AG09319 (cell line): Measurements from ENCODE around the gene ZMIZ1.

Experiments
- DNase-seq: peaks from one replicate; pipeline ENCODE4 v3.0.0-alpha.2; 2010; ENCODE audit warnings: low read depth; ENCODE audit errors: extremely low read depth
- TF ChIP-seq, protein P1 (sequence below): IDR thresholded peaks from 2 replicates; pipeline ENCODE4 v1.5.1; 2011; ENCODE audit warnings: low read depth, mild to moderate bottlenecking, inconsistent platforms, low read length, moderate library complexity

The ZMIZ1 gene

DNA sequence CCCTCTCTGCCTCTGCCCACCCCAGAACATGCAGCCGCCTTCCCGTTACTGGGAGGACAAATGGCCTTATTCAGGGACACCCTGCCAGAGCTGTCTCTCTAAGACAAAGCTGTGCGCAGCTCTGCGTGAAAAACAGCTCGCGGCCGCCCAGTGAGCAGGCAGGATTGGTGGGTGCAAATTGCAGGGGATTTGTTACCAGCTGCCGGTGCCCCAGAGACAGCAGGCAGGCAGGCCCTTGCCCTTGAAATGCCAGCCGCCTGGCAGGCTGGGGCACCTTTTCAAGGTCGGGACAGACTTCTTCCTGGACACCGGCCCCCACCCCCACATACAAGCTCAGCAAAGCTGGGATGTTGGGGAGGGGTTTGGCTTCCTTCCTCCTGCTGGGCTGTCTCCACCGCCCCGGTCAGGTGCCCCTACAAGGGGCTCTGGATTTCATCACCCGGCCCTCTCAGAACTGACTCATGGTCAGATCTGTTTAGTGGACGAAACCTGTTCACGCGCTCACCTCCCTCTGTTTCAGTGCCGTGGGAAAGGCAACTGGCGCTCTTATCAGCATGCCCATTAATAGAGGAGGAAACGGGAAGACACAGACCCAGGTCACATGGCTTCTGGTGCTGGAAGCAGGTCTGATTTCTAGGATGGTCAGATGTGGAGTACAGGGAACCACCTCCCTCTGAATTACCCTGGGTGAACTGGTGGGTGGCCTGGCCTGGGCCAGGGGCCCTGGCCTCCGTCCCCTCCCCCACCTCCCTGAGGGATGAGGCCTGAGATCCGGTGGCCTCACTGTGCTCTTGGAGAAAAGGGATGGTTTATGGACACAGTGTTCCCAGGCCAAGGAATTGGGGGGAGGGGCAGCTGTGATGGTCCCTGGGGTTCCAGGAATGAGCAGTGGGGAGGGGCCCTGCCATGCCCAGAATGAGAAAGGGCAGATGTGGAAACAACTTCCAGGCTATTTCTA is 154.6 kb downstream of the ZMIZ1 start:
- DNase-seq: no peak
- TF ChIP-seq, protein P1, sequence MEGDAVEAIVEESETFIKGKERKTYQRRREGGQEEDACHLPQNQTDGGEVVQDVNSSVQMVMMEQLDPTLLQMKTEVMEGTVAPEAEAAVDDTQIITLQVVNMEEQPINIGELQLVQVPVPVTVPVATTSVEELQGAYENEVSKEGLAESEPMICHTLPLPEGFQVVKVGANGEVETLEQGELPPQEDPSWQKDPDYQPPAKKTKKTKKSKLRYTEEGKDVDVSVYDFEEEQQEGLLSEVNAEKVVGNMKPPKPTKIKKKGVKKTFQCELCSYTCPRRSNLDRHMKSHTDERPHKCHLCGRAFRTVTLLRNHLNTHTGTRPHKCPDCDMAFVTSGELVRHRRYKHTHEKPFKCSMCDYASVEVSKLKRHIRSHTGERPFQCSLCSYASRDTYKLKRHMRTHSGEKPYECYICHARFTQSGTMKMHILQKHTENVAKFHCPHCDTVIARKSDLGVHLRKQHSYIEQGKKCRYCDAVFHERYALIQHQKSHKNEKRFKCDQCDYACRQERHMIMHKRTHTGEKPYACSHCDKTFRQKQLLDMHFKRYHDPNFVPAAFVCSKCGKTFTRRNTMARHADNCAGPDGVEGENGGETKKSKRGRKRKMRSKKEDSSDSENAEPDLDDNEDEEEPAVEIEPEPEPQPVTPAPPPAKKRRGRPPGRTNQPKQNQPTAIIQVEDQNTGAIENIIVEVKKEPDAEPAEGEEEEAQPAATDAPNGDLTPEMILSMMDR: no peak

DNA sequence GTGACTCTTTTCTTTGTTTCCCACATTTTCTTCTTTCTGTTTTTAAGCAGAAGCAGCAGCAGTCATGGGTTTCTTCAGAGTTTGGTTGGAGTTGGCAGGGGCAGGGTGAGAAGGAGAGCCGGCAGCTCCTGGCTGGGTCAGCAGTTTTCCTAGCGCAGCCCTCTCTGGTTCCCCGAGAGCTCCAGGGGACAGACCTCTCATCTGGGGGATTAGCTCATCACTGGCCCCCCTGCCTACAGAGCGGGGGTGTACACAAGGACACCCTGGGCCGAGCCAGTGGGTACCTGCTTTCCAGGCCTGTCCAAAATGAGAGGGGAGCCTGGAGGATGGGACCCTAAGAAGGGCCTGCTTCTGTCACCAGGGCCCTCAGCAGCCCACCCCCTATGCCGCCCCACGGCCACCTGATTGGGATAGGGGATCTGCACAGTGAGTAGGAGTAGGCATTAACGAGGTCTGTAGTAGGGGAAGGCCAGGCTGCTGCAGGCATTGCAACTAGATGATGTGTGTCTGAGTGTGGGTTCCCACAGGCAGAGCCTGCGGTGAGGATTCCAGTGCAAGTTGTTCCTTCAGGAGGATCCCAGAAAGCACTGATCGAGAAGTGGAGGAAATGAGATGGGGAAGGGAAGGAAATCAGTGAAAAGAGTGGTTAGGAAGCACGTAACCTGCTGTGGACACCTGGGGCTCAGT is 155.6 kb downstream of the ZMIZ1 start:
- no peak for DNase-seq
- TF ChIP-seq, protein P1: no peak

DNA sequence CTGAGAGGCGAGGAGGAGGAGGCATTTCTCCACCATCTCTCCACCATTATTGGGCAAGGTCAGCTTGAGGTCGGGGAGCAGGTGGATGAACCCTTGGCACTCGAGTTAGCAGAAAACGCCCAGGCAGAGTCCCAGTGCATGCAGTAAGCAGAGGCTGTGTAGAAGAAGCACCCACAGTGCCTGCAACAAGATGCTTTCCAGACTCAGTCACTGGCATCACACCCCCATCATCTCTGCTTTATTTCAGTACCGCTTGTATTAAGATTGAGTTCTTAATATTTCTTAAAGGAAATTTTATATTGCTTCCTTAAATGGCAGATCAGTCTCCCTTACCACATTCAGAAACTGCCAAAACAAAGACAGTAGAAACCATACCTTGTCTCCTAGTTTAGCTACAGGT is 156.2 kb downstream of the ZMIZ1 start:
- DNase-seq: no peak
- TF ChIP-seq, protein P1: no peak

DNA sequence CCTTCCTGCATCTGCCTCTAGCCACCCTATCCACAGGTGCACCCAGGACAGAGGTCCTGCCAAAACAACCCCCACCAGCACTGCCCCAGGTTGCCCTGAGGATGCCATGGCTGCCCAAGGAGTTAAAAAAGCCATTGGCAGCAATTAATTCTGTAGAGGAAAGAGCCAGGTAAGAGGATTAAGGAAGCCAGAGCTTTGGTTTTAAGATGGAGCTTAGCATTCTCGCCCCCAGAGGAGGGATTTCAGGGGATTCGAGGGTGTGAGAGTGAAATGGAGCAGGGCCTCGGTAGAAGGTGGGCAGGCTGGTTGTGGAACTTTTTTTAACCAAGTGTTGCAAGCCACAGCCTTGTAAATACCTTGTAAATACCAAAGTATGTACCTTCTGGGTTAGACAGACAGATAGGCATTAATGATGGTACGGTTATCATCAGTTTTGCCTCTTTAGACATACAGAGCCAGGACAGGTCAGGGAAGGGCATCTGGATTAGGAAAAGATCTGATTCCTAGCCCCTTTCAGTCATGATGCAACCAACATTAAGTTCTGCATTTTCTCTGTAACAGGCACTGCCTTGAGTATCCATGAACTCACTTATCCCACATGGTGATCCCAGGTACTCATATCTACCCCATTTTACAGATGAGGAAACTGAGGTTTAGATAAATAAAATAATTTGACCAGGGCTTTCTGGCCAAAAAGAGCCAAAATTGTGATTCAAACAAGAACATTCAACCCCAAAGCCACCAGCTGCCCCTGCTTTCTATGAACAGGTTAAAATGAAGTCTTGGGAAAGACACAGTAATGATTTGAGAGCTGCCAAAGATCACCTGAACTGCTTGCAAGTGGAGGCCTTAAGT is 157.9 kb downstream of the ZMIZ1 start:
- no peak for DNase-seq
- TF ChIP-seq, protein P1: no peak

DNA sequence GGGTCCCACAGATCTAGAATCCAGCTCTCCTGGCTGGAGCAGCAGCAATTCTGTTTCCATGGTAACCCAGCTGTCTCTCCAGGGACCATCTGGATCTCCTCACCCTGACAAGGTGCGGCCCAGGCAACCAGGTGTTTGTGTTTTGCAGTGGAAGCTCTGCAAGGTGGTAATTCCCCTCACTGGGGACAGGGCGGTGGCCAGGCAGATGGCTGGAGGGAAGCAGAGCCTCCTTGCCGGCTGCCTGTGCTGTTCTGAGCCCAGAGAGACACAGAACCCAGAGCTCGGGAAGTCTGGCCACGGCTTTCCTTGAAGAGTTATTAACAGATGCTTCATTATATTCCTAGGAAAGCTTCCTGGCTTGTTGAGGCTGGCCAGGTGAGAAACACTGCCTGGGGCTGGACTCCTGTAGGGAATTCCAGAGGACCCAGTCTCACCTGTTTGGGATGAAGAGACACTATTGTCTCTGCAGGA is 160.3 kb downstream of the ZMIZ1 start:
- DNase-seq: no peak
- TF ChIP-seq, protein P1: no peak

DNA sequence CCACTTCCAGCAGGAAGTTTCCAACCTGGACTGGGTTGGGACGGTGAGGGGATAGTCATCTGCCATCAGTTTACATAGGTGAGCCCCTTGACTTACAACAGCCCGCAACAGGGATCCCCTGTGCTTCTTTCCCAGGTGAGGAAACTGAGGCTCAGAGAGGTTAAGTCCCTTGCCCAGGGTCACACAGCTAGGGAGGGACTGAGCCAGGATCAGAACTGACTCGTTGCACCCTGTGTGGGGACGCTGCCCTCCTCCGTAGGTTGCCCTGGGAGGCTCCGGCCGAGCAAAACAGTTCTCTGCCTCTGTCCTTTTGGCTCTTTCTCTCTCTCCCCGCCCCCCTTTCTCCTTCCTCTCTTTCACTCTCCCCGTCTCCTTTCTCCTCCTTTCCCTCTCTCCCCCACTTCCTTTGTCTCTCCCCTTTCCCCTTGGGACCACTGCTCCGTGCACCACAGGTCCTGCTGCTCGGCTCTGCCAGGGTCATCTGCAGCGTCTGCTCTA is 161.1 kb downstream of the ZMIZ1 start:
- TF ChIP-seq, protein P1: no peak
- DNase-seq: no peak
